HEK293 (cell line): ENCODE data around the gene NFE2L2.

ENCODE experiments used
- BCL11A ChIP-seq: fragments of 450-650 bp; formaldehyde crosslinking; IDR thresholded peaks from 2 replicates; pipeline ENCODE4 v1.5.1; 2016; ENCODE audit warnings: low read depth, missing biosample characterization, missing genetic modification characterization
- GLIS1 ChIP-seq: fragments of 450-650 bp; formaldehyde crosslinking; IDR thresholded peaks from 2 replicates; pipeline ENCODE4 v1.5.1; 2016; ENCODE audit warnings: missing biosample characterization, missing genetic modification characterization
- PRDM10 ChIP-seq: fragments of 450-650 bp; formaldehyde crosslinking; IDR thresholded peaks from 2 replicates; pipeline ENCODE4 v1.5.1; 2016; ENCODE audit warnings: missing biosample characterization, missing genetic modification characterization
- PRDM6 ChIP-seq: fragments of 450-650 bp; formaldehyde crosslinking; IDR thresholded peaks from 2 replicates; pipeline ENCODE4 v1.5.1; 2017; ENCODE audit warnings: missing biosample characterization, missing genetic modification characterization
- ZBTB10 ChIP-seq: fragments of 450-650 bp; formaldehyde crosslinking; IDR thresholded peaks from 2 replicates; pipeline ENCODE4 v1.5.1; 2016; ENCODE audit warnings: missing biosample characterization, missing genetic modification characterization
- ZEB2 ChIP-seq: fragments of 450-650 bp; formaldehyde crosslinking; IDR thresholded peaks from 2 replicates; pipeline ENCODE4 v1.5.1; 2016; ENCODE audit warnings: missing biosample characterization, missing genetic modification characterization
- ZFHX2 ChIP-seq: fragments of 450-650 bp; formaldehyde crosslinking; conservative IDR thresholded peaks from 2 replicates; pipeline ENCODE4 v1.5.1; 2016; ENCODE audit warnings: missing biosample characterization, missing genetic modification characterization
- ZNF10 ChIP-seq: fragments of 450-650 bp; formaldehyde crosslinking; IDR thresholded peaks from 2 replicates; pipeline ENCODE4 v1.5.1; 2017; ENCODE audit warnings: missing biosample characterization, missing genetic modification characterization
- ZNF112 ChIP-seq: fragments of 450-650 bp; formaldehyde crosslinking; IDR thresholded peaks from 2 replicates; pipeline ENCODE4 v1.5.0; 2017; ENCODE audit warnings: missing biosample characterization, missing genetic modification characterization
- ZNF175 ChIP-seq: fragments of 450-650 bp; formaldehyde crosslinking; IDR thresholded peaks from 2 replicates; pipeline ENCODE4 v1.5.1; 2016; ENCODE audit warnings: missing biosample characterization, missing genetic modification characterization
- ZNF274 ChIP-seq, 2 experiments: fragments of 200-500 bp in 1 of 2; fragments of 450-650 bp in 1 of 2; sonication (Bioruptor generic) in 1 of 2; formaldehyde crosslinking in 1 of 2; IDR thresholded peaks; 2 replicates each; pipeline versions ENCODE4 v1.5.1 to v1.6.1; 2014 to 2016; ENCODE audit warnings: borderline replicate concordance in 1 of 2, inconsistent platforms in 1 of 2, low read length in 1 of 2, missing biosample characterization in 1 of 2, missing genetic modification characterization in 1 of 2
- ZNF280C ChIP-seq: fragments of 450-650 bp; formaldehyde crosslinking; IDR thresholded peaks from 2 replicates; pipeline ENCODE4 v1.5.1; 2016; ENCODE audit warnings: missing biosample characterization, missing genetic modification characterization
- ZNF350 ChIP-seq: fragments of 450-650 bp; formaldehyde crosslinking; IDR thresholded peaks from 2 replicates; pipeline ENCODE4 v1.5.0; 2017; ENCODE audit warnings: missing biosample characterization, mild to moderate bottlenecking, missing genetic modification characterization
- ZNF449 ChIP-seq: fragments of 450-650 bp; formaldehyde crosslinking; IDR thresholded peaks from 2 replicates; pipeline ENCODE4 v1.5.1; 2017; ENCODE audit warnings: missing biosample characterization, mild to moderate bottlenecking, missing genetic modification characterization, moderate library complexity
- ZNF501 ChIP-seq: fragments of 450-650 bp; formaldehyde crosslinking; IDR thresholded peaks from 2 replicates; pipeline ENCODE4 v1.5.1; 2016; ENCODE audit warnings: missing biosample characterization, missing genetic modification characterization
- ZNF513 ChIP-seq: fragments of 450-650 bp; IDR thresholded peaks from 2 replicates; pipeline ENCODE4 v1.5.1; 2018; ENCODE audit warnings: missing biosample characterization, missing genetic modification characterization
- ZNF624 ChIP-seq: fragments of 450-650 bp; formaldehyde crosslinking; IDR thresholded peaks from 2 replicates; pipeline ENCODE4 v1.5.1; 2017; ENCODE audit warnings: missing biosample characterization, missing genetic modification characterization
- ZNF768 ChIP-seq: fragments of 450-650 bp; formaldehyde crosslinking; IDR thresholded peaks from 2 replicates; pipeline ENCODE4 v1.5.1; 2018; ENCODE audit warnings: missing biosample characterization, mild to moderate bottlenecking, missing genetic modification characterization
- ZNF776 ChIP-seq: fragments of 450-650 bp; formaldehyde crosslinking; IDR thresholded peaks from 2 replicates; pipeline ENCODE4 v1.5.0; 2017; ENCODE audit warnings: missing biosample characterization, missing genetic modification characterization, borderline replicate concordance
- ZNF791 ChIP-seq: fragments of 450-650 bp; formaldehyde crosslinking; IDR thresholded peaks from 2 replicates; pipeline ENCODE4 v1.5.1; 2016; ENCODE audit warnings: missing biosample characterization, missing genetic modification characterization
- ZNF792 ChIP-seq: fragments of 450-650 bp; formaldehyde crosslinking; IDR thresholded peaks from 2 replicates; pipeline ENCODE4 v1.5.1; 2016; ENCODE audit warnings: missing biosample characterization, missing genetic modification characterization
- ZSCAN18 ChIP-seq: fragments of 450-650 bp; formaldehyde crosslinking; IDR thresholded peaks from 2 replicates; pipeline ENCODE4 v1.5.1; 2016; ENCODE audit warnings: missing biosample characterization, missing genetic modification characterization
- ZSCAN23 ChIP-seq: fragments of 450-650 bp; formaldehyde crosslinking; IDR thresholded peaks from 2 replicates; pipeline ENCODE4 v1.5.1; 2016; ENCODE audit warnings: missing biosample characterization, missing genetic modification characterization

NFE2L2 gene

GRCh38 chr2:177212891-177213856, 51.4 kb downstream of the NFE2L2 start (continued):
- TF ChIP-seq ZNF280C (tag by site-specific recombination) (no peak), BCL11A (tag by site-specific recombination) (no peak), ZFHX2 (peak; percentile 51; the same call in 1 of the 2 replicates), ZNF112 (tag by site-specific recombination) (no peak), ZNF175 (tag by site-specific recombination) (no peak), ZSCAN23 (tag by site-specific recombination) (no peak), ZNF776 (tag by site-specific recombination) (no peak), ZNF513 (tag by site-specific recombination) (no peak), ZNF768 (tag by site-specific recombination) (no peak), ZNF449 (tag by site-specific recombination) (no peak), ZBTB10 (tag by site-specific recombination) (no peak), ZEB2 (0 out of 2 replicates have a peak, but pooled peaks have one; percentile 27), PRDM10 (tag by site-specific recombination) (no peak), GLIS1 (tag by site-specific recombination) (no peak), ZNF624 (tag by site-specific recombination) (no peak), PRDM6 (tag by site-specific recombination) (no peak), ZSCAN18 (tag by site-specific recombination) (no peak), ZNF274 (IDR thresholded peaks at IDR 0.05; ENCODE audit: low read length) (no peak), ZNF274 (tag by site-specific recombination; IDR thresholded peaks at IDR 0.05; ENCODE audit: borderline replicate concordance) (no peak), ZNF350 (no peak), ZNF792 (no peak), ZNF10 (tag by site-specific recombination) (no peak), ZNF501 (tag by site-specific recombination) (no peak), ZNF791 (no peak)
